DOHH2 (cell line): ENCODE measurements around the gene DGKB.

Source experiments
- H3F3A ChIP-seq: fragments of 200-600 bp; sonication (generic), shearing (Covaris generic); 2 replicates; pipeline ENCODE4 v1.6.0; 2016; ENCODE audit warnings: antibody characterized with exemption, mild to moderate bottlenecking; ENCODE audit not compliant: control insufficient read depth, insufficient read depth
- H3K27ac ChIP-seq: fragments of 200-600 bp; sonication (generic); 2 replicates; pipeline ENCODE4 v1.5.1; 2014; ENCODE audit warnings: low read depth, mild to moderate bottlenecking, low read length, moderate library complexity
- H3K27me3 ChIP-seq: fragments of 200-600 bp; sonication (generic); 2 replicates; pipeline ENCODE4 v1.6.1; 2014; ENCODE audit warnings: mild to moderate bottlenecking, low read length, mixed read lengths; ENCODE audit not compliant: control insufficient read depth
- H3K36me3 ChIP-seq: fragments of 200-600 bp; sonication (generic); 2 replicates; pipeline ENCODE4 v1.6.1; 2014; ENCODE audit warnings: mild to moderate bottlenecking, low read length, moderate library complexity, mixed read lengths; ENCODE audit not compliant: control insufficient read depth
- H3K4me1 ChIP-seq: fragments of 200-600 bp; sonication (generic); 2 replicates; pipeline ENCODE4 v1.6.1; 2014; ENCODE audit warnings: mild to moderate bottlenecking, low read length, mixed read lengths; ENCODE audit not compliant: control insufficient read depth
- H3K4me2 ChIP-seq: fragments of 200-600 bp; sonication (generic); 2 replicates; pipeline ENCODE4 v1.6.0; 2014; ENCODE audit warnings: mild to moderate bottlenecking, low read length, moderate library complexity
- H3K4me3 ChIP-seq: fragments of 200-600 bp; sonication (generic); 2 replicates; pipeline ENCODE4 v1.5.1; 2014; ENCODE audit warnings: mild to moderate bottlenecking, low read length, mixed read lengths
- H3K79me2 ChIP-seq: fragments of 200-600 bp; sonication (generic); 2 replicates; pipeline ENCODE4 v1.6.1; 2014; ENCODE audit warnings: mild to moderate bottlenecking, low read length, mixed read lengths; ENCODE audit not compliant: control insufficient read depth
- H3K9me2 ChIP-seq: fragments of 200-600 bp; sonication (generic); replicated peaks from 2 replicates; pipeline ENCODE4 v1.6.1; 2014; ENCODE audit warnings: mild to moderate bottlenecking, low read length, mixed read lengths; ENCODE audit not compliant: control insufficient read depth
- H3K9me3 ChIP-seq: fragments of 200-600 bp; sonication (generic); 2 replicates; pipeline ENCODE4 v1.6.1; 2014; ENCODE audit warnings: antibody characterized with exemption, low read length, mixed read lengths; ENCODE audit not compliant: control insufficient read depth, insufficient read depth
- H4K20me1 ChIP-seq: fragments of 200-600 bp; sonication (generic); 2 replicates; pipeline ENCODE4 v1.6.0; 2014; ENCODE audit warnings: low read depth, mild to moderate bottlenecking, antibody characterized with exemption, low read length, moderate library complexity; ENCODE audit not compliant: control insufficient read depth, insufficient read depth
- EZH2phosphoT487 ChIP-seq: fragments of 200-600 bp; sonication (generic); IDR thresholded peaks from 2 replicates; pipeline ENCODE4 v1.6.1; 2017; ENCODE audit warnings: borderline replicate concordance, mild to moderate bottlenecking, antibody characterized with exemption, low read length, moderate library complexity, mixed read lengths
- TF ChIP-seq, protein P1 (sequence below): fragments of 200-600 bp; sonication (generic); IDR thresholded peaks from one replicate; pipeline ENCODE4 v1.5.1; 2014; ENCODE audit warnings: antibody characterized with exemption, mild to moderate bottlenecking, low read depth, low read length; ENCODE audit not compliant: poor library complexity, severe bottlenecking

The DGKB gene

DNA sequence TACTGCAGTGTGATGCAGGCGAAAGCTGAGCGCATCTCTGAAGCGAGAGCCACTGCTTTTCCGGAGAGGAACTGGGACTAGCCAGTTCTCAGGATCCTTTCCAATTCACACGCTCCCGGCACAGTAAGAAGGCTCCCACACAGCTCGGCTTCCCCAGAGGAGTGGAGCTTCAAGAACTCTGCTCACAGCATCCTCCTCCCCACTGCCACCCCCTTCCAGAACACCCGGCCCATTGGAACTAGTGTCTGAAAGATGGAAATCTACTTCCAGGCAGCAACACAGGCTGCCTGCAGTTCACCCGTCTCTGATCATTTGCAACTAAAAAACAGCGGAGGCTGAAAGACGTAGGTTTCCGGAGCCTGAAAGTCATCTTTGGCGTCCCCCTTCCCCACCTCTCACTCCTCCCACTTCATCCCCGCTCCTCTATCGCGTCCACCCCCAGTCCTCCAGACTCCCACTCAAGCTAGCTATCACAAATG is at the start of gene DGKB:
Gene DGKB, minus strand, starts transcription at position 163 of the 479 bp plus-strand sequence.
- no peaks in the 10 kb centered on the region for H3K79me2 ChIP-seq
- no peak within 1 kb of the TSS for H3K4me3 ChIP-seq
- no peak for TF ChIP-seq EZH2phosphoT487
- TF ChIP-seq, protein P1, sequence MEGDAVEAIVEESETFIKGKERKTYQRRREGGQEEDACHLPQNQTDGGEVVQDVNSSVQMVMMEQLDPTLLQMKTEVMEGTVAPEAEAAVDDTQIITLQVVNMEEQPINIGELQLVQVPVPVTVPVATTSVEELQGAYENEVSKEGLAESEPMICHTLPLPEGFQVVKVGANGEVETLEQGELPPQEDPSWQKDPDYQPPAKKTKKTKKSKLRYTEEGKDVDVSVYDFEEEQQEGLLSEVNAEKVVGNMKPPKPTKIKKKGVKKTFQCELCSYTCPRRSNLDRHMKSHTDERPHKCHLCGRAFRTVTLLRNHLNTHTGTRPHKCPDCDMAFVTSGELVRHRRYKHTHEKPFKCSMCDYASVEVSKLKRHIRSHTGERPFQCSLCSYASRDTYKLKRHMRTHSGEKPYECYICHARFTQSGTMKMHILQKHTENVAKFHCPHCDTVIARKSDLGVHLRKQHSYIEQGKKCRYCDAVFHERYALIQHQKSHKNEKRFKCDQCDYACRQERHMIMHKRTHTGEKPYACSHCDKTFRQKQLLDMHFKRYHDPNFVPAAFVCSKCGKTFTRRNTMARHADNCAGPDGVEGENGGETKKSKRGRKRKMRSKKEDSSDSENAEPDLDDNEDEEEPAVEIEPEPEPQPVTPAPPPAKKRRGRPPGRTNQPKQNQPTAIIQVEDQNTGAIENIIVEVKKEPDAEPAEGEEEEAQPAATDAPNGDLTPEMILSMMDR = no peak
- no peaks in the 10 kb centered on the region for H3K27me3 ChIP-seq
- H3K27ac ChIP-seq = no peak within 1 kb of the TSS
- H3K4me2 ChIP-seq = no peak within 1 kb of the TSS
- no peaks in the 10 kb centered on the region for H4K20me1 ChIP-seq
- no peaks in the 10 kb centered on the region for H3K9me2 ChIP-seq
- no peaks in the 10 kb centered on the region for H3K4me1 ChIP-seq
- no peaks in the 10 kb centered on the region for H3K9me3 ChIP-seq
- H3K36me3 ChIP-seq = no peaks in the 10 kb centered on the region
- no peaks in the 10 kb centered on the region for H3F3A ChIP-seq

DNA sequence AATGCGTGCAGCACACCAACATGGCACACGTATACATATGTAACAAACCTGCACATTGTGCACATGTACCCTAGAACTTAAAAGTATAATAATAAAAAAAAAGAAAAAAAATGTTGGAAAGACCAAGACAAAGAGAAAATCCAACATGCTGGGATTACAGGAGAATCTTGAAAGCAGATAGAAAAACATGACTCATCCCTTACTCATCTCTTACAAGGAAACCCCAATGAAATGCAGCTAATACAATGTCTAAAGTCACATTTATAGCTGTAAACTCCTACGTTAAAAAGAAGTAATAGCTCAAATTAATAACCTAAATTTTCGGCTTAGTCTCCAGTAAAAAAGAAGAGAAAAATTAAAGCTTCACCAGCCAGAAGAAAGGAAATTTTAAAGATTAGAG is 47.5 kb upstream of the DGKB start:
- no peaks in the 10 kb centered on the region for H3K4me1 ChIP-seq
- H3K9me2 ChIP-seq = no peaks in the 10 kb centered on the region
- H3K79me2 ChIP-seq = no peaks in the 10 kb centered on the region
- H3F3A ChIP-seq = no peaks in the 10 kb centered on the region
- no peaks in the 10 kb centered on the region for H4K20me1 ChIP-seq
- H3K4me3 ChIP-seq = no peak overlapping the region
- no peaks in the 10 kb centered on the region for H3K9me3 ChIP-seq
- TF ChIP-seq, protein P1 = no peak
- no peak for TF ChIP-seq EZH2phosphoT487
- H3K27ac ChIP-seq = no peak overlapping the region
- no peak overlapping the region for H3K4me2 ChIP-seq
- no peaks in the 10 kb centered on the region for H3K27me3 ChIP-seq
- H3K36me3 ChIP-seq = no peaks in the 10 kb centered on the region

DNA sequence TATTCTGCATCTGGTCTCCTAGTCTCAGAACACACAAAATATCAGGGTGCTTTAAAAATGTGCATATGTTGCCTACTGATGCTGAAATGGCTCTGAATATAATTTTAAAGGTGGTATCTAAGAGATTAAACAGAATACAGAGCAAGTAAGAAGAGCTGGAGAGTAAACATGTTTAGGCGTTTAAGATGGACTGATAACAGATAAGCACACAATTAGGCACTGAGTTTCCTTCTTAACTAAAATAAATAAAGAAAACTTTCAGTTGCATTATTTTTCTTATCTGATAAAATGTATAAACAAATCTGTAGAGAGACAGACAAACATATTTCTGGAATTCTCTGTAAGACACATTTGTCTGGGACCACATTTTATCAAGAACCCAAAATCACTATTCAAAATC is 35.6 kb upstream of the DGKB start:
- Histone ChIP-seq H3K9me3 (no peaks in the 10 kb centered on the region), H3K79me2 (no peaks in the 10 kb centered on the region), H4K20me1 (no peaks in the 10 kb centered on the region), H3K4me1 (no peaks in the 10 kb centered on the region), H3K4me3 (no peak overlapping the region), H3F3A (no peaks in the 10 kb centered on the region), H3K36me3 (no peaks in the 10 kb centered on the region), H3K27me3 (no peaks in the 10 kb centered on the region), H3K27ac (no peak overlapping the region), H3K4me2 (no peak overlapping the region), H3K9me2 (no peaks in the 10 kb centered on the region)
- TF ChIP-seq, protein P1 = no peak
- no peak for TF ChIP-seq EZH2phosphoT487
